ENCODE data around the gene DTX3L.

The DTX3L gene

GRCh38 chr3:122555275-122556071 is 8.7 kb upstream of the DTX3L start:
- Histone ChIP-seq H3K36me3 (replicated peaks) (peaks cover 5% of the 10 kb centered on the region), H3K4me3 (ENCODE audit: low read depth, low read length) (no peak overlapping the region), H3K27me3 (replicated peaks) (no peaks in the 10 kb centered on the region), H3K27ac (no peak overlapping the region)
- DNase-seq: peak; percentile 40
- in situ Hi-C loops (cut with HindIII; ENCODE audit: low pct_ligation_motif_present, low sequenced_read_pairs): no loop called here
- TF ChIP-seq CTCF (IDR thresholded peaks at IDR 0.05; ENCODE audit: low read depth, low read length, missing control alignments): no peak

- Histone ChIP-seq H3K27me3 (replicated peaks) (no peaks in the 10 kb centered on the region), H3K36me3 (replicated peaks) (no peaks in the 10 kb centered on the region), H3K27ac (no peak overlapping the region), H3K4me3 (ENCODE audit: low read depth, low read length) (no peak overlapping the region)
- no peak for DNase-seq
- no peak for TF ChIP-seq CTCF (IDR thresholded peaks at IDR 0.05; ENCODE audit: low read depth, low read length, missing control alignments)
- in situ Hi-C loops (cut with HindIII; ENCODE audit: low pct_ligation_motif_present, low sequenced_read_pairs): no loop called here
These were observed 6.8 kb upstream of the DTX3L start for GRCh38 chr3:122557356-122557755.

- H3K36me3 ChIP-seq (replicated peaks): no peaks in the 10 kb centered on the region
- H3K27me3 ChIP-seq (replicated peaks): no peaks in the 10 kb centered on the region
- DNase-seq: no peak
- TF ChIP-seq CTCF (IDR thresholded peaks at IDR 0.05; ENCODE audit: low read depth, low read length, missing control alignments): no peak
- no peak overlapping the region for H3K4me3 ChIP-seq (ENCODE audit: low read depth, low read length)
- in situ Hi-C loops (cut with HindIII; ENCODE audit: low pct_ligation_motif_present, low sequenced_read_pairs): no loop called here
- H3K27ac ChIP-seq: no peak overlapping the region
These were observed 5.5 kb upstream of the DTX3L start for GRCh38 chr3:122558605-122559004.

GRCh38 chr3:122559906-122560305 is 4.2 kb upstream of the DTX3L start:
- no peaks in the 10 kb centered on the region for H3K27me3 ChIP-seq (replicated peaks)
- DNase-seq: no peak
- no peaks in the 10 kb centered on the region for H3K36me3 ChIP-seq (replicated peaks)
- in situ Hi-C loops (cut with HindIII; ENCODE audit: low pct_ligation_motif_present, low sequenced_read_pairs): no loop called here
- TF ChIP-seq CTCF (IDR thresholded peaks at IDR 0.05; ENCODE audit: low read depth, low read length, missing control alignments): no peak
- no peak overlapping the region for H3K27ac ChIP-seq
- H3K4me3 ChIP-seq (ENCODE audit: low read depth, low read length): no peak overlapping the region

- no peak overlapping the region for H3K27ac ChIP-seq
- DNase-seq: peak; percentile 68
These were observed 3.5 kb upstream of the DTX3L start for GRCh38 chr3:122560680-122561079.

More at GRCh38 chr3:122560680-122561079, 3.5 kb upstream of the DTX3L start:
- Histone ChIP-seq H3K27me3 (replicated peaks) (no peaks in the 10 kb centered on the region), H3K36me3 (replicated peaks) (no peaks in the 10 kb centered on the region), H3K4me3 (ENCODE audit: low read depth, low read length) (no peak overlapping the region)
- TF ChIP-seq CTCF (IDR thresholded peaks at IDR 0.05; ENCODE audit: low read depth, low read length, missing control alignments): peak; percentile 70
- in situ Hi-C loops (cut with HindIII; ENCODE audit: low pct_ligation_motif_present, low sequenced_read_pairs): no loop called here
